Raji (cell line): Measurements from ENCODE around the gene ORC2.

Experiments
- POLR2A ChIP-seq: IDR thresholded peaks from 2 replicates; pipeline ENCODE4 v1.6.1; 2011; ENCODE audit warnings: low read depth, low read length, control low read depth; ENCODE audit not compliant: insufficient read depth

ORC2 gene

DNA sequence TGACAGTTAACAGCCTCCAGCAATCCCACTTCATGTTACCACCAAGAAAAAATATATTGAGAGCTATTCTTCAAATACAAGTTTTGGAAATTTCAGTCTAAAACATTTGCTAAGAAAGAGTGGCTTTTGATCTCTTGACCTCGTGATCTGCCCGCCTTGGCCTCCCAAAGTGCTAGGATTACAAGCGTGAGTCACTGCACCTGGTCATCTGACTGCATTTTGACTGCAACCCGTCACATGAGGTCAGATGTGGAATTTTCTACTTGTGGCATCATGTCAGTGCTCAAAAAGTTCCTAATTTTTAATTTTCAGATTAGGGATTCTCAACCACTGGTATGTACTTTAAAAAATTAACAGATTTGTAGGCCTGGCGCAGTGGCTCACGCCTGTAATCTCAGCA is 89.9 kb downstream of the ORC2 start:
- no peak for TF ChIP-seq POLR2A

DNA sequence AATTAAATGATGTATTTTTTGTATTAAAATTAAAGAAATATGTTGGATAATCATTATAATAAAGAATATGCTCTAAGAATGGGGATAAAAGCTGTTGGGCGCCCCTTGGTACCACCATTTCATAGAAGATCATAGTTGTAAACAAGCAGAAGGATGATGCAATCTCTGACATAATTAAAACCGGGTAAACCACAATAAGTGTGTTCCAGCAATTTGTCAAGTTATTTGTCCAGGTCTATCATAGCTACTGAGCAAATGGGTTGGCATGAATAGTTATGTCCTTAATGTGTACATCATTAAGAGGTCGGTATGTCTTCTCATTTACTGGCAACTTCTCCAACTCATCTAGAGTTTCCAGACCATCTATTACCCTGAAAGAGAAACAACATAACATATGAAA is 92.3 kb downstream of the ORC2 start:
- no peak for TF ChIP-seq POLR2A

DNA sequence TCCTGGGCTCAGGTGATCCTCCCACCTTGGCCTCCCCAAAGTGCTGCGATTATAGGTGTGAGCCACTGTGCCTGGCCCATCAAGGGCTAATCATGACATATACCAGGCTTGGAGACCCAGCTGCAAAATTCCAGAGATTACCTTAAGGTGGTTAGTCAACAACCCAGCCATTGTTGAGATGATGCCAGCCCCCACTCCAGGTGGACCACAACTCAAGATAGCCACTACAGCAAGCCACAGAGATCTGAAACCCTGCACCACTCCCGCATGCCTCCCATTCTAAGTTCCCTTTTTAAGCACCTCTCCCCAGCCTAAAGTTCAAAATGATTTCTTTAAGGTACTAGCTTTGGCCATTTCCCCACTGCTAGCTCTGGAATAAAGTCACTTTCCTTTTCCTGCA is 94.4 kb downstream of the ORC2 start:
- TF ChIP-seq POLR2A, result no peak

DNA sequence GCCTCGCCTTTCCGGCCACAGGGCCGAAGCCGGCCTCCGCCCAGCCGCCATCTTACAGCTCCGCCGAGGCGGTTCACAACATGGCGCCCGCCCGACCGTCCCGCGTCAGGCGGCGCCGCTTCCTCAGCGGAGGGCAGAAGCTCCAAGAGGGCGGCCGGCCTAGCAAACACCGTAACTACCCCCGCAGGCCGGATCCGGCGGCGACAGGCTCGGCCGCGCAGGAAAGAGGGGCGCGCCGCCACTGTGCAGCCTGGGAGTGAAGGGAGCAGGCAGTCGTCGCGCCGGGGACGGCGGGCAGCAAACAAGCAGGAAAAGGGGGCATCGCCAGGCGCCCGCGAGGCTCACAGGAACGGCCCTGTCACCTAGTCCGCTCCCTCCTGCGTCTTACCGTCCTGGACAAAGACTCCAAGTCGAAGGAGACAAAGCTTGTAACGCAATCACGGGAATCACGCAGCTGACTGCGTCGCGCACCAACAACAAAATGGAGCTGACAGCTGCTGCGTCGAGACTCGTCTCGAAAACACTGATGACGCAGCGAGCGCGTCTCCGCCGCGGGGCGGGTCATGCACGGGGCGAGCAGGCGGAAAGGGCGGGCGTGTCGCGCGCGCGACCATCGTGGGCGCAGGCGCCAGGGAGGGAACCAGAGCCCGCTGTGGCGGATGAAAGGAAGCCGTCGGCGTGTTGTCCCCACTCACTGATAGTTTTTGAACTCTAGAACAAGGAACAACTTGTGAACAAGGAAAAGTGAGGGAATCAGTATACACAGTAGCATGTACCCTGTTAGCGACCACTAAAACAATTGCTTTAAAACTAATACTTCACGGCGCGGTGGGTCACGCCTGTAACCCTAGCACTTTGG is 99.1 kb downstream of the ORC2 start, which contains the start of gene CLK1:
Gene CLK1 (minus strand): TSS at position 483 of the 859 bp plus-strand sequence. CDS start 2,796 bp downstream, outside the sequence.
- peak; percentile 100 for TF ChIP-seq POLR2A

DNA sequence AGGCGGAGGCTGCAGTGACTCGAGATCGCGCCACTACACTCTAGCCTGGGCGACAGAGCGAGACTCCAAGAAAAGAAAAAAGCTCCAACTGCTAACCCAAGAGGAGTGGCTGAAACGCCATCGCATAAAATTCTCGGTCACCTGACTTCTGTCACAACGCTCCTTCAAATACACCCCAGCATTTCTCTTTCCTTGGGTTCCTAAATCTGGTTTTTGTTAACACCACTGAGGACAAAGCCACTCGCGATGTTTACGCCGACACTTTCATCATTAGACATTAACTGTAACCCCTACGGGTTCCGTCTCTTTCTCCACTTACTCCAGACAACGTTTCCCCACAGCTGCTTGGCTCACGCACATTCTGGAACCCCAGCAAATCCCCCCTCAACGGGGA is 99.7 kb downstream of the ORC2 start:
- TF ChIP-seq POLR2A, result no peak

DNA sequence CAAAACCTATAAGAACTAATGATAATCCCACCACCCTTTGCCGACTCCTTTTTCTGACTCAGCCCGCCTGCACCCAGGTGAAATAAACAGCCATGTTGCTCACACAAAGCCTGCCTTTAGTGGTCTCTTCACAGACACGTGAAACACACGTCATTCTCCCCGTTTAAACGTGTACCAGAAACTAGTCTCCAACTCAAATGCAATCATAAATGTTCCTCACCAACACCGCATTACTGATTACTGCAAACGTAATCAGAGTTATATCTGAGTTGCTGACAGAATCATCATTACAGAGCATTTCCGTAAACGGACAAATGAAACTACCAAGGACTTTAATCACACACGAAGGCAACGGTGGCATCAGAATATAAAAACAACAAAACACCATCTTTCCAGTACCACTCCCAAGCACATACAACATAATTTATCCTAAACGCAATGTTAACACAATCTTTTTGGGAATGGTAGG is 100.9 kb downstream of the ORC2 start:
- TF ChIP-seq POLR2A, result no peak

DNA sequence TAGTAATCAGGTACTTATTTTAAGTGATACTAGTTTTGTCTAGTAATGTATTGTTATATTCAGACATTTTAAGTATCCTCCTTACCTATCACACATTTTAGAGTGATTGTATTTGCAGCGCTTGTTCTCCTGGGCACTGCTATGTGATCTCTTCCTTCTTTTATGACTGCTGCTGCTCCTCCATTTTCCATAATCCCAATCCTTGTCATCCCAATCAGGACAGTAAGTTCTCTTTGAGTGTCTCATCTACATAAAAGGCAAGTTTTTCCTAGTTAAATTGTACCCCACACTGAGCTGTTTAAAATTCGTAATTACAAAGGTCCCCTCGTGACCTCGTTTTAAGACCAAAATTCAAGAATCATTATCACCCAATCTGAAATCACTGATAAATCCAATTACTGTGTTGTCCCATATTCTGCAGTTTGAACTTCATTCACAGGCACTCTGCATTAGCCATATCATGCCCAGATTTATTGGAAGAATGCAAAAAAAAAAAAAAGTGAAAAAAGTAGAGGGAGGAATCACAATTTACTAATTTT is 101.8 kb downstream of the ORC2 start:
- TF ChIP-seq POLR2A, result no peak

DNA sequence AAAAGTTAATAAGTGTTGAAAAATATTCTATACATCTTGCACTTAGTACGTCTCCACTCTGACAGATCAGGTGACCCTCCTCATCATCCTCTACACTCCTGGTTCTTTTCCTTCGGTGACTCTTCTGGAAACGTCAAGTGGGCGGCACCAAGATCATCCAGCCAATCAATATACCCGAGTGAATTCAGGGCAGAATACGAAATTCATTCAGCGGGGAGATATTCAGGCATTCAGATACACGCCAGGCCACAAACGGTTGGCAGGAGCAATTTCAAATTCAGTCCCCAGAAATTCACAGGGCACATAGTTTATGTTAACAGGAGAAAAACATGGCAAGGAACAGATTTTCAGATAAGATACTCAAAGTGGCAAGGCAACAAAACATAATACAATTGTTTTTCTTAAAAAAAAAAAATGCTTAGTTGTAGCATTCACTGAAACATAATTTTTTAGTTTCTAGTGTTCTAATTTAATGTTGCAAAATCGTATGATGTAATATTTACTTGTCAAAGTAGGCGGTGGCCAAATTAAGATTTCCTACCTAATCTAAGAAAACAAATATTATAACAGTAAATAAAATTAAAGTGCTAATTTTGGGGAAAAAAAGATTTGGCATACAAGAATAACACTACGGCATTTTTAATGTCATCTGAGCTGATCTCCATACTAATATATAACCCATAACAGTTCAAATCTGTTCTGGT is 103.2 kb downstream of the ORC2 start:
- TF ChIP-seq POLR2A, result no peak
